ENCODE data around the gene MAPK4. TPM values are rescaled to one million over a fixed set of nuclear protein-coding genes. Genes with fewer than 3 reads are reported as not detected.

MAPK4 gene
- polyA plus RNA-seq, 1 experiment: not detected

- ChIA-PET POLR2A (no interaction called here), CTCF (no interaction called here)
- no peak overlapping the region for H3K4me3 ChIP-seq (ENCODE audit: low read depth, low read length)
- no peak for DNase-seq (ENCODE audit: low read depth)
- H3K27me3 ChIP-seq (ENCODE audit: control insufficient read depth, insufficient read depth, low read length): no peaks in the 10 kb centered on the region
- TF ChIP-seq CTCF (IDR thresholded peaks at IDR 0.05; ENCODE audit: insufficient read depth, low read depth, low read length): no peak
- no peaks in the 10 kb centered on the region for H3K36me3 ChIP-seq (ENCODE audit: control insufficient read depth, insufficient read depth, low read length)
These were observed 94.3 kb downstream of the MAPK4 start for GRCh38 chr18:50654211-50654610.

GRCh38 chr18:50654658-50655550 lies 95.0 kb downstream of the MAPK4 start:
- CTCF ChIA-PET: no interaction called here
- H3K36me3 ChIP-seq (ENCODE audit: control insufficient read depth, insufficient read depth, low read length): no peaks in the 10 kb centered on the region
- POLR2A ChIA-PET: no interaction called here
- no peak for DNase-seq (ENCODE audit: low read depth)
- no peaks in the 10 kb centered on the region for H3K27me3 ChIP-seq (ENCODE audit: control insufficient read depth, insufficient read depth, low read length)
- H3K4me3 ChIP-seq (ENCODE audit: low read depth, low read length): no peak overlapping the region
- TF ChIP-seq CTCF (IDR thresholded peaks at IDR 0.05; ENCODE audit: insufficient read depth, low read depth, low read length): no peak

GRCh38 chr18:50656396-50656795 lies 96.5 kb downstream of the MAPK4 start:
- TF ChIP-seq CTCF (IDR thresholded peaks at IDR 0.05; ENCODE audit: insufficient read depth, low read depth, low read length): no peak

GRCh38 chr18:50656841-50657470 lies 97.1 kb downstream of the MAPK4 start:
- ChIA-PET CTCF (no interaction called here), POLR2A (no interaction called here)

More at GRCh38 chr18:50656396-50656795, 96.5 kb downstream of the MAPK4 start:
- POLR2A ChIA-PET: no interaction called here
- Histone ChIP-seq H3K4me3 (ENCODE audit: low read depth, low read length) (no peak overlapping the region), H3K36me3 (ENCODE audit: control insufficient read depth, insufficient read depth, low read length) (no peaks in the 10 kb centered on the region), H3K27me3 (ENCODE audit: control insufficient read depth, insufficient read depth, low read length) (no peaks in the 10 kb centered on the region)
- CTCF ChIA-PET: no interaction called here
- no peak for DNase-seq (ENCODE audit: low read depth)

More at GRCh38 chr18:50656841-50657470, 97.1 kb downstream of the MAPK4 start:
- Histone ChIP-seq H3K27me3 (ENCODE audit: control insufficient read depth, insufficient read depth, low read length) (no peaks in the 10 kb centered on the region), H3K4me3 (ENCODE audit: low read depth, low read length) (no peak overlapping the region), H3K36me3 (ENCODE audit: control insufficient read depth, insufficient read depth, low read length) (no peaks in the 10 kb centered on the region)
- no peak for DNase-seq (ENCODE audit: low read depth)
- no peak for TF ChIP-seq CTCF (IDR thresholded peaks at IDR 0.05; ENCODE audit: insufficient read depth, low read depth, low read length)
